GM12878 (cell line): ENCODE measurements around the gene RAD51B. TPM values are rescaled to one million over a fixed set of nuclear protein-coding genes. Genes with fewer than 3 reads are reported as not detected.
A peak's percentile ranks its signal among the peaks of the same experiment; 100 is the strongest.

Experiments used
- ATAC-seq: fragments of 200-7000 bp; cut with Tn5 transposase; 3 replicates; pipeline ENCODE4 v1.9.1; 2020; ENCODE audit warnings: mild to moderate bottlenecking, moderate library complexity
- BruUV-seq: library from RNA; stranded (reverse); fragments of 400-500 nt; replicated peaks from 2 replicates; lab custom pipeline; 2021; lab: Mats Ljungman, UMichigan
- CTCF ChIA-PET: fragments of 300-600 bp; sonication (Branson Sonifier 250); formaldehyde crosslinking; extraction: SDS; loops from one replicate; lab custom pipeline; 2021; ENCODE audit warnings: inconsistent platforms; lab: Yijun Ruan, JAX
- POLR2A ChIA-PET: fragments of 350-600 bp; formaldehyde crosslinking; extraction: SDS; loops from one replicate; lab custom pipeline; 2021; ENCODE audit warnings: inconsistent platforms; lab: Charles Lee
- RAD21 ChIA-PET: fragments of 300-600 bp; sonication (Branson Sonifier 250); formaldehyde crosslinking; loops from one replicate; lab custom pipeline; 2023; ENCODE audit warnings: antibody characterized with exemption; ENCODE audit not compliant: unreplicated experiment; lab: Charles Lee
- SMC1A ChIA-PET: fragments of 300-600 bp; sonication (Branson Sonifier 250); formaldehyde crosslinking; loops from one replicate; lab custom pipeline; 2023; ENCODE audit not compliant: unreplicated experiment, uncharacterized antibody; lab: Charles Lee
- DNase-seq: peaks from one replicate; pipeline ENCODE4 v3.0.0-alpha.2; 2011; ENCODE audit warnings: low read depth, low spot score
- FAIRE-seq: peaks from 3 replicates; lab custom pipeline; 2011; peaks lifted over from hg19 to GRCh38; lab: Jason Lieb, UNC
- H2AFZ ChIP-seq: 2 replicates; pipeline ENCODE4 v1.6.0; 2011; ENCODE audit warnings: low read depth, low read length, control low read depth; ENCODE audit not compliant: control insufficient read depth
- H3K27ac ChIP-seq: 2 replicates; pipeline ENCODE4 v1.5.1; 2011; ENCODE audit warnings: control low read depth; ENCODE audit not compliant: control insufficient read depth, insufficient read depth
- H3K27me3 ChIP-seq, 2 experiments: replicated peaks in 1 of 2; 2 replicates each; pipeline versions ENCODE4 v1.6.0 to v1.6.1; 2011; ENCODE audit warnings: low read length in 1 of 2; ENCODE audit not compliant: control insufficient read depth in 2 of 2, insufficient read depth in 2 of 2
- H3K36me3 ChIP-seq, 2 experiments: 2 replicates each; pipeline ENCODE4 v1.5.1; 2011; ENCODE audit warnings: low read length in 1 of 2; ENCODE audit not compliant: control insufficient read depth in 2 of 2, insufficient read depth in 2 of 2
- H3K4me1 ChIP-seq: 2 replicates; pipeline ENCODE4 v1.6.1; 2011; ENCODE audit warnings: mild to moderate bottlenecking, low read length, moderate library complexity, mixed read lengths; ENCODE audit not compliant: control insufficient read depth, insufficient read depth
- H3K4me2 ChIP-seq: 2 replicates; pipeline ENCODE4 v1.6.0; 2011; ENCODE audit warnings: control low read depth; ENCODE audit not compliant: control insufficient read depth, insufficient read depth
- H3K4me3 ChIP-seq: fragments of 200-600 bp; sonication (generic); 2 replicates; pipeline ENCODE4 v1.5.1; 2016
- H3K79me2 ChIP-seq: 2 replicates; pipeline ENCODE4 v1.6.0; 2011; ENCODE audit warnings: low read length; ENCODE audit not compliant: control insufficient read depth, insufficient read depth
- H3K9ac ChIP-seq: 2 replicates; pipeline ENCODE4 v1.8.0; 2011; ENCODE audit warnings: low read length, control low read depth, mixed read lengths; ENCODE audit not compliant: control insufficient read depth, insufficient read depth
- H3K9me3 ChIP-seq: replicated peaks from 3 replicates; pipeline ENCODE4 v1.5.1; 2011; ENCODE audit warnings: mild to moderate bottlenecking, low read length; ENCODE audit not compliant: control insufficient read depth, insufficient read depth
- H4K20me1 ChIP-seq: 2 replicates; pipeline ENCODE4 v1.6.0; 2011; ENCODE audit not compliant: control insufficient read depth, insufficient read depth
- BCL3 ChIP-seq: IDR thresholded peaks from 2 replicates; pipeline ENCODE4 v1.6.1; 2011; ENCODE audit warnings: borderline replicate concordance, low read depth, mild to moderate bottlenecking, moderate library complexity, low read length; ENCODE audit not compliant: insufficient read depth, poor library complexity, severe bottlenecking
- BHLHE40 ChIP-seq, 2 experiments: fragments of 450-650 bp in 1 of 2; IDR thresholded peaks; 2 replicates each; pipeline ENCODE4 v1.6.1; 2011 to 2017; ENCODE audit warnings: low read depth in 2 of 2, borderline replicate concordance in 1 of 2, improper control_type of control experiment in 1 of 2, low read length in 1 of 2, mild to moderate bottlenecking in 1 of 2
- CBX5 ChIP-seq: sonication (generic); IDR thresholded peaks from 2 replicates; pipeline ENCODE4 v1.6.1; 2016; ENCODE audit warnings: low read depth, moderate library complexity, mild to moderate bottlenecking, inconsistent platforms
- CEBPB ChIP-seq, 2 experiments: fragments of 150-350 bp in 1 of 2; IDR thresholded peaks; 2 replicates each; pipeline ENCODE4 v1.6.1; 2012 to 2014; ENCODE audit warnings: low read depth in 2 of 2, low read length in 2 of 2, borderline replicate concordance in 1 of 2, inconsistent platforms in 1 of 2
- GABPA ChIP-seq: IDR thresholded peaks from 2 replicates; pipeline ENCODE4 v1.6.1; 2014; ENCODE audit warnings: antibody characterized with exemption, low read depth, mild to moderate bottlenecking, inconsistent platforms
- GATAD2B ChIP-seq: fragments of 450-650 bp; conservative IDR thresholded peaks from 2 replicates; pipeline ENCODE4 v1.6.1; 2017; ENCODE audit warnings: low read depth, mild to moderate bottlenecking, moderate library complexity
- JUNB ChIP-seq: IDR thresholded peaks from 2 replicates; pipeline ENCODE4 v1.6.1; 2016; ENCODE audit warnings: antibody characterized with exemption, mild to moderate bottlenecking
- MEF2A ChIP-seq: IDR thresholded peaks from 2 replicates; pipeline ENCODE4 v1.6.1; 2011; ENCODE audit warnings: low read depth, mild to moderate bottlenecking, low read length, moderate library complexity; ENCODE audit not compliant: insufficient read depth
- NR2C1 ChIP-seq: fragments of 450-650 bp; IDR thresholded peaks from 2 replicates; pipeline ENCODE4 v1.6.1; 2017; ENCODE audit warnings: antibody characterized with exemption, mild to moderate bottlenecking, moderate library complexity
- POU2F2 ChIP-seq: IDR thresholded peaks from 3 replicates; pipeline ENCODE4 v1.6.1; 2011; ENCODE audit warnings: low read depth, mild to moderate bottlenecking, low read length, borderline replicate concordance
- PRDM15 ChIP-seq: fragments of 450-650 bp; formaldehyde crosslinking; IDR thresholded peaks from 2 replicates; pipeline ENCODE4 v1.4.0; 2020; ENCODE audit warnings: mild to moderate bottlenecking, moderate library complexity
- RELA ChIP-seq: fragments of 450-650 bp; IDR thresholded peaks from 2 replicates; pipeline ENCODE4 v1.8.0; 2014; ENCODE audit warnings: borderline replicate concordance; ENCODE audit not compliant: partially characterized antibody
- TCF7 ChIP-seq: IDR thresholded peaks from 2 replicates; pipeline ENCODE4 v1.6.1; 2014; ENCODE audit warnings: antibody characterized with exemption, borderline replicate concordance
- YY1 ChIP-seq: IDR thresholded peaks from 2 replicates; pipeline ENCODE4 v1.6.1; 2011; ENCODE audit warnings: low read depth, mild to moderate bottlenecking, low read length
- WGBS: methylation state at CpG from one replicate; pipeline ENCODE4 v1.1.6; 2016; ENCODE audit warnings: low lambda C conversion rate; ENCODE audit not compliant: insufficient replicate concordance, insufficient coverage; ENCODE audit errors: missing lambda C conversion rate; 5-methylcytosine and 5-hydroxymethylcytosine counted together
- in situ Hi-C: fragments of 300-500 bp; cut with MboI; formaldehyde crosslinking; loops from 9 replicates; pipeline ENCODE4 v1.14.3; 2018; ENCODE audit warnings: mixed read lengths
- intact Hi-C: fragments of 100-400 bp; cut with micrococcal nuclease; formaldehyde crosslinking; loops from one replicate; pipeline ENCODE4 v1.14.2; 2022; ENCODE audit not compliant: unreplicated experiment
- polyA plus RNA-seq, 11 experiments: library from polyadenylated mRNA; depleted of rRNA in 4 of 11; unstranded in 6 of 11; stranded (reverse) in 5 of 11; fragments of >200 nt; fragmentation: Nextera tagmentation in 4 of 11; fragmentation: Illumina TruSeq in 1 of 11; extraction: Ambion mirVana in 4 of 11; extraction: Trizol in 1 of 11; gene quantifications; 1 replicate in 1 of 11; 2 replicates in 10 of 11; pipeline versions ENCODE4 v1.2.1 to v1.2.3, GENCODE V29; 2011 to 2016; ENCODE audit warnings: inconsistent platforms in 2 of 11, missing spikeins in 2 of 11, low read depth in 1 of 11
- total RNA-seq, 4 experiments: library from RNA; depleted of rRNA in 3 of 4; stranded (reverse); fragments of >200 nt in 3 of 4; fragmentation: Illumina TruSeq in 1 of 4; extraction: Trizol in 1 of 4; gene quantifications; 2 replicates each; pipeline versions ENCODE4 v1.2.1 to v1.2.3, GENCODE V29; 2013 to 2021

RAD51B gene
- total and polyA plus RNA-seq, 10 of the 15 experiments (the other 5 are each of a cell fraction or from before 2014, with no cell fraction given), result 9.8 to 26.8 (median 21.3) TPM

DNA sequence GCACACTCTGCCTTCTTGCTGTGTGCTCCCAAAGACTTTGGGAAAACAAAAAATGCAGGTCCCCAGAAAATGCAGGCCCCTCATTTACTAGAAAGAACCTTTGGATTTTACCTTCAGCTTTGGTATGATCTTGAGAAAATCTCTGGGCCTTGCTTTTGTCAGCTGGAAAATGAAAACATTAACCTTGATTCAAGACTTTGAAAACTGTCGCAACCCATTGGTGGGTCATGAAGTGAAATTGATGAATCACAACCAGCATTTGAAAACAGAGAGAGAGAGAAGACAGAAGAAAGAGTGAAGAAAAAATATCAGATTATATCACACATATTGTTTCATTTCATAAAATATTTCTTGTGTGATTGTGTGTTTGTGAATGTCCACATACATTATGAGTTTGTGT is 650.8 kb downstream of the RAD51B start:
- intact Hi-C loops (loop anchor here (10.0 kb wide), 1 partner anchor 526 kb away; no protein-coding TSS in a partner anchor), in situ Hi-C loops (no loop called here)
- Histone ChIP-seq H3K4me2 (no peak overlapping the region), H3K36me3 (no peaks in the 10 kb centered on the region), H4K20me1 (no peaks in the 10 kb centered on the region), H3K79me2 (no peaks in the 10 kb centered on the region), H3K9ac (no peak overlapping the region), H3K9me3 (no peaks in the 10 kb centered on the region; the same call in 2 of the 3 replicates), H3K4me1 (peaks cover 24% of the 10 kb centered on the region), H3K27me3 (no peaks in the 10 kb centered on the region), H2AFZ (no peak overlapping the region), H3K27ac (peak overlapping the region; percentile 88; the same call in 1 of the 2 replicates), H3K4me3 (no peak overlapping the region)
- DNase-seq (no peak), FAIRE-seq (no peak), ATAC-seq (no peak)
- RAD21 ChIA-PET, result interaction anchor here (0.8 to 2.9 kb wide), 15 partner anchors 11 to 319 kb away, joined by 3 to 20 read pairs (median 4); no protein-coding TSS in a partner anchor
- POLR2A ChIA-PET, result interaction anchor here (0.6 to 2.7 kb wide), 6 partner anchors 9 to 321 kb away, joined by 3 to 10 read pairs (median 4); no protein-coding TSS in a partner anchor
- 100% methylated on average over 1 of the region's 1 CpG for WGBS
- SMC1A ChIA-PET, result interaction anchor here (0.9 to 5.7 kb wide), 18 partner anchors 14 to 221 kb away, joined by 3 to 22 read pairs (median 8); no protein-coding TSS in a partner anchor
- BruUV-seq, result no TSS peak
- CTCF ChIA-PET, result interaction anchor here (0.7 to 2.6 kb wide), 6 partner anchors 13 to 347 kb away, joined by 3 to 12 read pairs (median 4); no protein-coding TSS in a partner anchor
- TF ChIP-seq CEBPB (IDR thresholded peaks at IDR 0.05; ENCODE audit: borderline replicate concordance in 1 of 2, low read depth in 2 of 2, low read length in 2 of 2) (no peak), BHLHE40 (IDR thresholded peaks at IDR 0.05; ENCODE audit: borderline replicate concordance in 1 of 2, low read depth in 2 of 2, low read length in 1 of 2) (no peak), BCL3 (no peak), RELA (no peak), GABPA (no peak), CBX5 (no peak), YY1 (no peak), TCF7 (no peak), NR2C1 (no peak), GATAD2B (no peak), PRDM15 (no peak), JUNB (no peak), POU2F2 (no peak), MEF2A (no peak)
- TF ChIP-seq, all 136 proteins: peak for 0
